Panc1 (cell line): ENCODE results near the gene ASPM. TPM values are rescaled to one million over a fixed set of nuclear protein-coding genes. Genes with fewer than 3 reads are reported as not detected.

Experiments used
- ATAC-seq: fragments of 200-7000 bp; cut with Tn5 transposase; 2 replicates; pipeline ENCODE4 v1.9.1; 2020; ENCODE audit warnings: mild to moderate bottlenecking, moderate library complexity
- BruUV-seq: library from RNA; stranded (reverse); fragments of 400-500 nt; replicated peaks from 2 replicates; lab custom pipeline; 2021; lab: Mats Ljungman, UMichigan
- CTCF ChIA-PET: fragments of 300-600 bp; sonication (Branson Sonifier 250); formaldehyde crosslinking; loops from one replicate; lab custom pipeline; 2022; ENCODE audit warnings: antibody characterized with exemption; lab: Charles Lee
- POLR2A ChIA-PET: fragments of 300-600 bp; sonication (Branson Sonifier 250); formaldehyde crosslinking; loops from one replicate; lab custom pipeline; 2022; ENCODE audit warnings: antibody characterized with exemption; lab: Charles Lee
- DNase-seq: peaks from one replicate; pipeline ENCODE4 v3.0.0-alpha.2; 2010; ENCODE audit warnings: low read depth, low spot score
- H3K27ac ChIP-seq: 2 replicates; pipeline ENCODE4 v1.5.1; 2011; ENCODE audit warnings: mild to moderate bottlenecking, low read length, inconsistent platforms
- H3K27me3 ChIP-seq: fragments of 200-500 bp; sonication (Bioruptor generic); 2 replicates; pipeline ENCODE4 v1.6.0; 2014; ENCODE audit warnings: low read length, inconsistent platforms; ENCODE audit not compliant: control insufficient read depth, insufficient read depth
- H3K36me3 ChIP-seq: fragments of 200-500 bp; sonication (Bioruptor generic); 2 replicates; pipeline ENCODE4 v1.5.1; 2014; ENCODE audit warnings: inconsistent platforms, mild to moderate bottlenecking, low read length, moderate library complexity; ENCODE audit not compliant: control insufficient read depth, insufficient read depth
- H3K4me1 ChIP-seq: 2 replicates; pipeline ENCODE4 v1.5.1; 2011; ENCODE audit warnings: inconsistent platforms, mild to moderate bottlenecking, low read length, moderate library complexity; ENCODE audit not compliant: control insufficient read depth, insufficient read depth
- H3K4me3 ChIP-seq, 2 experiments: 2 replicates each; pipeline ENCODE4 v1.5.1; 2011 to 2012; ENCODE audit warnings: low read depth in 2 of 2, low read length in 2 of 2, mild to moderate bottlenecking in 2 of 2, inconsistent platforms in 1 of 2, moderate library complexity in 1 of 2
- H3K9me3 ChIP-seq: fragments of 200-500 bp; sonication (Bioruptor generic); 2 replicates; pipeline ENCODE4 v1.5.1; 2014; ENCODE audit warnings: low read depth, mild to moderate bottlenecking, inconsistent platforms, low read length, moderate library complexity; ENCODE audit not compliant: control insufficient read depth, insufficient read depth
- CTCF ChIP-seq: fragments of 450-650 bp; IDR thresholded peaks from 2 replicates; pipeline ENCODE4 v1.5.1; 2017; ENCODE audit warnings: mild to moderate bottlenecking
- POLR2AphosphoS5 ChIP-seq: IDR thresholded peaks from 2 replicates; pipeline ENCODE4 v1.6.1; 2012; ENCODE audit warnings: mild to moderate bottlenecking, low read depth, low read length, moderate library complexity
- REST ChIP-seq, 2 experiments: IDR thresholded peaks; 2 replicates each; pipeline ENCODE4 v1.6.1; 2011 to 2012; ENCODE audit warnings: low read depth in 2 of 2, control low read depth in 1 of 2, low read length in 1 of 2, mild to moderate bottlenecking in 1 of 2, moderate library complexity in 1 of 2; ENCODE audit not compliant: insufficient read depth in 1 of 2
- SIN3A ChIP-seq: IDR thresholded peaks from 2 replicates; pipeline ENCODE4 v1.6.1; 2012; ENCODE audit warnings: low read depth, mild to moderate bottlenecking, low read length, moderate library complexity, borderline replicate concordance; ENCODE audit not compliant: insufficient read depth
- TCF7L2 ChIP-seq: IDR thresholded peaks from 2 replicates; pipeline ENCODE4 v1.6.1; 2011; ENCODE audit warnings: mild to moderate bottlenecking, low read depth, low read length, inconsistent platforms
- in situ Hi-C: cut with HindIII; loops from 2 replicates; pipeline ENCODE4 v1.10.0; 2016; ENCODE audit warnings: low sequenced_read_pairs, low pct_unique_long_range_greater_than_20kb
- intact Hi-C: fragments of 100-400 bp; cut with micrococcal nuclease; formaldehyde crosslinking; loops from one replicate; pipeline ENCODE4 v1.10.0; 2022; ENCODE audit not compliant: unreplicated experiment
- total RNA-seq: library from RNA; stranded (reverse); gene quantifications from one replicate; pipeline ENCODE4 v1.2.1, GENCODE V29; 2021; ENCODE audit not compliant: unreplicated experiment

Gene ASPM
- total RNA-seq, 1 experiment from 2014 or later = 26.9 TPM

- TF ChIP-seq POLR2AphosphoS5 (no peak), REST (IDR thresholded peaks at IDR 0.05; ENCODE audit: insufficient read depth in 1 of 2, low read depth in 2 of 2, low read length in 1 of 2) (no peak), CTCF (no peak), TCF7L2 (no peak), SIN3A (no peak)
- BruUV-seq = no TSS peak
- in situ Hi-C loops = no loop called here
- POLR2A ChIA-PET = no interaction called here
- intact Hi-C loops = no loop called here
- H3K27me3 ChIP-seq = no peaks in the 10 kb centered on the region
- H3K4me3 ChIP-seq = no peak overlapping the region
- DNase-seq = no peak
- H3K4me1 ChIP-seq = no peaks in the 10 kb centered on the region
- no peak overlapping the region for H3K27ac ChIP-seq
- no peak for ATAC-seq
- peaks cover 19% of the 10 kb centered on the region; the same call in 1 of the 2 replicates for H3K36me3 ChIP-seq
- CTCF ChIA-PET = no interaction called here
- H3K9me3 ChIP-seq = no peaks in the 10 kb centered on the region
Observed at GRCh38 chr1:197130677-197131304, 15.7 kb downstream of the ASPM start.

- H3K27ac ChIP-seq = no peak overlapping the region
- peaks cover 23% of the 10 kb centered on the region; the same call in 1 of the 2 replicates for H3K36me3 ChIP-seq
- DNase-seq (no peak), ATAC-seq (no peak)
- POLR2A ChIA-PET = no interaction called here
- TF ChIP-seq REST (IDR thresholded peaks at IDR 0.05; ENCODE audit: insufficient read depth in 1 of 2, low read depth in 2 of 2, low read length in 1 of 2) (no peak), CTCF (no peak), SIN3A (no peak), POLR2AphosphoS5 (no peak), TCF7L2 (no peak)
- no peaks in the 10 kb centered on the region for H3K9me3 ChIP-seq
- H3K4me3 ChIP-seq = no peak overlapping the region
- H3K27me3 ChIP-seq = no peaks in the 10 kb centered on the region
- CTCF ChIA-PET = no interaction called here
- BruUV-seq = no TSS peak
- no peaks in the 10 kb centered on the region for H3K4me1 ChIP-seq
- intact Hi-C loops = no loop called here
- in situ Hi-C loops = no loop called here
Observed at GRCh38 chr1:197129698-197130097, 16.8 kb downstream of the ASPM start.
